Panc1 (cell line): Measurements from ENCODE around the gene SERPINB1.

Experiments
- POLR2AphosphoS5 ChIP-seq: IDR thresholded peaks from 2 replicates; pipeline ENCODE4 v1.6.1; 2012; ENCODE audit warnings: mild to moderate bottlenecking, low read depth, low read length, moderate library complexity
- SIN3A ChIP-seq: IDR thresholded peaks from 2 replicates; pipeline ENCODE4 v1.6.1; 2012; ENCODE audit warnings: low read depth, mild to moderate bottlenecking, low read length, moderate library complexity, borderline replicate concordance; ENCODE audit not compliant: insufficient read depth
- TCF7L2 ChIP-seq: IDR thresholded peaks from 2 replicates; pipeline ENCODE4 v1.6.1; 2011; ENCODE audit warnings: mild to moderate bottlenecking, low read depth, low read length, inconsistent platforms
- TF ChIP-seq, protein P1 (sequence below): fragments of 450-650 bp; IDR thresholded peaks from 2 replicates; pipeline ENCODE4 v1.5.1; 2017; ENCODE audit warnings: mild to moderate bottlenecking
- TF ChIP-seq, protein P2 (sequence below), 2 experiments: IDR thresholded peaks; 2 replicates each; pipeline ENCODE4 v1.6.1; 2011 to 2012; ENCODE audit warnings: low read depth in 2 of 2, control low read depth in 1 of 2, low read length in 1 of 2, mild to moderate bottlenecking in 1 of 2, moderate library complexity in 1 of 2; ENCODE audit not compliant: insufficient read depth in 1 of 2

DNA sequence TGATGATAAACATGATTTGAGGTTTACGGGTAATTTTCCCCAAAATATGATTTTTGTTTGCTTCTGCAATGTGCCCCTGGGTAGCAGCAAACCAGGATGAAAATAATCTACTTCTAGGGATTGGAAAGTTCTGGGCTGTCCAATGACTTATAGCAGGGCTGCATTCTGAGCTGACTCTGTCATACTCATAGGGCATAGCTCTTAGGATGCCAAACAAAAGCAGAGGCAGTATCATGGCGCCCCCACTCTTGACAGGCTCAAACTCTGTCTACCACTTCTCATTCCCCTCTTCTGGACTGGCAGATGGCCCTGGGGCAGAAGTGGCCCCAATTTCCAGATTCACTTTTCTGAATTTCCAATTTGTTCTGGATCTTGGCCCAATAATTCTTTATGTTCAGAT is 10.3 kb downstream of the SERPINB1 start:
- TF ChIP-seq, protein P1, sequence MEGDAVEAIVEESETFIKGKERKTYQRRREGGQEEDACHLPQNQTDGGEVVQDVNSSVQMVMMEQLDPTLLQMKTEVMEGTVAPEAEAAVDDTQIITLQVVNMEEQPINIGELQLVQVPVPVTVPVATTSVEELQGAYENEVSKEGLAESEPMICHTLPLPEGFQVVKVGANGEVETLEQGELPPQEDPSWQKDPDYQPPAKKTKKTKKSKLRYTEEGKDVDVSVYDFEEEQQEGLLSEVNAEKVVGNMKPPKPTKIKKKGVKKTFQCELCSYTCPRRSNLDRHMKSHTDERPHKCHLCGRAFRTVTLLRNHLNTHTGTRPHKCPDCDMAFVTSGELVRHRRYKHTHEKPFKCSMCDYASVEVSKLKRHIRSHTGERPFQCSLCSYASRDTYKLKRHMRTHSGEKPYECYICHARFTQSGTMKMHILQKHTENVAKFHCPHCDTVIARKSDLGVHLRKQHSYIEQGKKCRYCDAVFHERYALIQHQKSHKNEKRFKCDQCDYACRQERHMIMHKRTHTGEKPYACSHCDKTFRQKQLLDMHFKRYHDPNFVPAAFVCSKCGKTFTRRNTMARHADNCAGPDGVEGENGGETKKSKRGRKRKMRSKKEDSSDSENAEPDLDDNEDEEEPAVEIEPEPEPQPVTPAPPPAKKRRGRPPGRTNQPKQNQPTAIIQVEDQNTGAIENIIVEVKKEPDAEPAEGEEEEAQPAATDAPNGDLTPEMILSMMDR = no peak
- TF ChIP-seq POLR2AphosphoS5 (no peak), TCF7L2 (no peak), SIN3A (no peak)
- TF ChIP-seq, protein P2, sequence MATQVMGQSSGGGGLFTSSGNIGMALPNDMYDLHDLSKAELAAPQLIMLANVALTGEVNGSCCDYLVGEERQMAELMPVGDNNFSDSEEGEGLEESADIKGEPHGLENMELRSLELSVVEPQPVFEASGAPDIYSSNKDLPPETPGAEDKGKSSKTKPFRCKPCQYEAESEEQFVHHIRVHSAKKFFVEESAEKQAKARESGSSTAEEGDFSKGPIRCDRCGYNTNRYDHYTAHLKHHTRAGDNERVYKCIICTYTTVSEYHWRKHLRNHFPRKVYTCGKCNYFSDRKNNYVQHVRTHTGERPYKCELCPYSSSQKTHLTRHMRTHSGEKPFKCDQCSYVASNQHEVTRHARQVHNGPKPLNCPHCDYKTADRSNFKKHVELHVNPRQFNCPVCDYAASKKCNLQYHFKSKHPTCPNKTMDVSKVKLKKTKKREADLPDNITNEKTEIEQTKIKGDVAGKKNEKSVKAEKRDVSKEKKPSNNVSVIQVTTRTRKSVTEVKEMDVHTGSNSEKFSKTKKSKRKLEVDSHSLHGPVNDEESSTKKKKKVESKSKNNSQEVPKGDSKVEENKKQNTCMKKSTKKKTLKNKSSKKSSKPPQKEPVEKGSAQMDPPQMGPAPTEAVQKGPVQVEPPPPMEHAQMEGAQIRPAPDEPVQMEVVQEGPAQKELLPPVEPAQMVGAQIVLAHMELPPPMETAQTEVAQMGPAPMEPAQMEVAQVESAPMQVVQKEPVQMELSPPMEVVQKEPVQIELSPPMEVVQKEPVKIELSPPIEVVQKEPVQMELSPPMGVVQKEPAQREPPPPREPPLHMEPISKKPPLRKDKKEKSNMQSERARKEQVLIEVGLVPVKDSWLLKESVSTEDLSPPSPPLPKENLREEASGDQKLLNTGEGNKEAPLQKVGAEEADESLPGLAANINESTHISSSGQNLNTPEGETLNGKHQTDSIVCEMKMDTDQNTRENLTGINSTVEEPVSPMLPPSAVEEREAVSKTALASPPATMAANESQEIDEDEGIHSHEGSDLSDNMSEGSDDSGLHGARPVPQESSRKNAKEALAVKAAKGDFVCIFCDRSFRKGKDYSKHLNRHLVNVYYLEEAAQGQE (IDR thresholded peaks at IDR 0.05; ENCODE audit: insufficient read depth in 1 of 2, low read depth in 2 of 2, low read length in 1 of 2) = no peak
